ENCODE measurements around the gene SAT2.

DNA sequence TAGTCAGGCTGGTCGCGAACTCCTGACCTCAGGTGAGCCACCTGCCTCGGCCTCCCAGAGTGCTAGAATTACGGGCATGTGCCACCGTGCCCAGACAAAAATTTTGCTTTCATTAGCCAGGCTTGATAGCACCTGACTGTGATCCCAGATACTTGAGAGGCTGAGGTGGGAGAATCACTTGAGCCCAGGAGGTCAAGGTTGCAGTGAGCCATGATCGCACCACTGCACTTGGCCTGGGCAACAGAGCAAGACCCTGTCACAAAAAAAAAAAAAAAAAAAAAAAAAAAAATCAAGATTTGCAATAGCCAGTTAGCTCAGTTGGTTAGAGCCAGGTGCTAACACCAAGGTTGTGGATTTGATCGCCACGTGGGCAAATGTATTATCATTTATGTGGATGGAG is 6.8 kb downstream of the SAT2 start:
- no peak for TF ChIP-seq POLR2A (IDR thresholded peaks at IDR 0.05)
- TF ChIP-seq, protein P1, sequence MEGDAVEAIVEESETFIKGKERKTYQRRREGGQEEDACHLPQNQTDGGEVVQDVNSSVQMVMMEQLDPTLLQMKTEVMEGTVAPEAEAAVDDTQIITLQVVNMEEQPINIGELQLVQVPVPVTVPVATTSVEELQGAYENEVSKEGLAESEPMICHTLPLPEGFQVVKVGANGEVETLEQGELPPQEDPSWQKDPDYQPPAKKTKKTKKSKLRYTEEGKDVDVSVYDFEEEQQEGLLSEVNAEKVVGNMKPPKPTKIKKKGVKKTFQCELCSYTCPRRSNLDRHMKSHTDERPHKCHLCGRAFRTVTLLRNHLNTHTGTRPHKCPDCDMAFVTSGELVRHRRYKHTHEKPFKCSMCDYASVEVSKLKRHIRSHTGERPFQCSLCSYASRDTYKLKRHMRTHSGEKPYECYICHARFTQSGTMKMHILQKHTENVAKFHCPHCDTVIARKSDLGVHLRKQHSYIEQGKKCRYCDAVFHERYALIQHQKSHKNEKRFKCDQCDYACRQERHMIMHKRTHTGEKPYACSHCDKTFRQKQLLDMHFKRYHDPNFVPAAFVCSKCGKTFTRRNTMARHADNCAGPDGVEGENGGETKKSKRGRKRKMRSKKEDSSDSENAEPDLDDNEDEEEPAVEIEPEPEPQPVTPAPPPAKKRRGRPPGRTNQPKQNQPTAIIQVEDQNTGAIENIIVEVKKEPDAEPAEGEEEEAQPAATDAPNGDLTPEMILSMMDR (IDR thresholded peaks at IDR 0.05 in 4 of 5, conservative IDR thresholded peaks at IDR 0.05 in 1 of 5), result no peak

Measured in gastrocnemius medialis (tissue), 4 donors.